Trophoblast cell (in vitro differentiated cells and primary cell): ENCODE measurements around the gene NR1I3.

ENCODE experiments used
- DNase-seq, 2 donors: peaks; one replicate each; pipeline ENCODE4 v3.0.0-alpha.2; 2016
- H2AFZ ChIP-seq: 2 replicates; pipeline ENCODE4 v1.6.1; 2013; ENCODE audit warnings: low read length, moderate library complexity, mild to moderate bottlenecking; ENCODE audit not compliant: insufficient read depth, poor library complexity
- H2AK5ac ChIP-seq: 2 replicates; pipeline ENCODE4 v1.6.1; 2013; ENCODE audit warnings: mild to moderate bottlenecking, low read length
- H2BK120ac ChIP-seq: 2 replicates; pipeline ENCODE4 v1.6.1; 2013; ENCODE audit warnings: low read length, mild to moderate bottlenecking, moderate library complexity; ENCODE audit not compliant: insufficient read depth, poor library complexity
- H2BK12ac ChIP-seq: 2 replicates; pipeline ENCODE4 v1.6.1; 2013; ENCODE audit warnings: mild to moderate bottlenecking, low read length, moderate library complexity
- H2BK5ac ChIP-seq: 2 replicates; pipeline ENCODE4 v1.6.1; 2013; ENCODE audit warnings: low read length, low read depth, moderate library complexity, mild to moderate bottlenecking; ENCODE audit not compliant: poor library complexity
- H3K14ac ChIP-seq: 2 replicates; pipeline ENCODE4 v1.6.1; 2013; ENCODE audit warnings: mild to moderate bottlenecking, low read length
- H3K18ac ChIP-seq: 2 replicates; pipeline ENCODE4 v1.6.1; 2013; ENCODE audit warnings: mild to moderate bottlenecking, low read length
- H3K23ac ChIP-seq: 2 replicates; pipeline ENCODE4 v1.6.1; 2013; ENCODE audit warnings: low read length
- H3K27ac ChIP-seq: 2 replicates; pipeline ENCODE4 v1.5.1; 2013; ENCODE audit warnings: low read depth, mild to moderate bottlenecking, inconsistent platforms, low read length, moderate library complexity
- H3K27me3 ChIP-seq: 2 replicates; pipeline ENCODE4 v1.6.1; 2013; ENCODE audit warnings: inconsistent platforms, mild to moderate bottlenecking, low read length, moderate library complexity; ENCODE audit not compliant: insufficient read depth
- H3K36me3 ChIP-seq, 2 experiments: 1 replicate in 1 of 2; 2 replicates in 1 of 2; pipeline ENCODE4 v1.6.1; 2013; ENCODE audit warnings: low read length in 2 of 2, mild to moderate bottlenecking in 2 of 2, moderate library complexity in 1 of 2; ENCODE audit not compliant: insufficient read depth in 2 of 2, control insufficient read depth in 1 of 2
- H3K4ac ChIP-seq: 2 replicates; pipeline ENCODE4 v1.6.1; 2013; ENCODE audit warnings: low read depth, mild to moderate bottlenecking, low read length, moderate library complexity
- H3K4me1 ChIP-seq, 2 experiments: 1 replicate in 1 of 2; 2 replicates in 1 of 2; pipeline ENCODE4 v1.6.1; 2013; ENCODE audit warnings: low read length in 2 of 2, mild to moderate bottlenecking in 2 of 2, moderate library complexity in 1 of 2; ENCODE audit not compliant: insufficient read depth in 2 of 2, control insufficient read depth in 1 of 2
- H3K4me2 ChIP-seq: 2 replicates; pipeline ENCODE4 v1.6.1; 2013; ENCODE audit warnings: inconsistent platforms, mild to moderate bottlenecking, low read length, moderate library complexity
- H3K4me3 ChIP-seq: 2 replicates; pipeline ENCODE4 v1.5.1; 2013; ENCODE audit warnings: mild to moderate bottlenecking, low read depth, low read length, inconsistent platforms
- H3K79me1 ChIP-seq: one replicate; pipeline ENCODE4 v1.6.1; 2013; ENCODE audit warnings: low read length
- H3K79me2 ChIP-seq: 2 replicates; pipeline ENCODE4 v1.6.1; 2013; ENCODE audit warnings: low read length, mild to moderate bottlenecking; ENCODE audit not compliant: control insufficient read depth, insufficient read depth, poor library complexity
- H3K9ac ChIP-seq: 2 replicates; pipeline ENCODE4 v1.6.1; 2013; ENCODE audit warnings: mild to moderate bottlenecking, low read length
- H3K9me3 ChIP-seq: 2 replicates; pipeline ENCODE4 v1.6.1; 2013; ENCODE audit warnings: low read depth, mild to moderate bottlenecking, control low read depth, inconsistent platforms, low read length; ENCODE audit not compliant: insufficient read depth
- H4K12ac ChIP-seq: 2 replicates; pipeline ENCODE4 v1.6.1; 2013; ENCODE audit warnings: low read depth, mild to moderate bottlenecking, low read length, moderate library complexity
- H4K8ac ChIP-seq: 2 replicates; pipeline ENCODE4 v1.6.1; 2013; ENCODE audit warnings: low read depth, mild to moderate bottlenecking, low read length, moderate library complexity
- H4K91ac ChIP-seq: one replicate; pipeline ENCODE4 v1.6.1; 2013; ENCODE audit warnings: low read depth, mild to moderate bottlenecking, low read length, moderate library complexity
- WGBS: extraction: QIAGEN DNeasy Blood & Tissue Kit; methylation state at CpG from one replicate; pipeline ENCODE4 v1.1.7; 2013; ENCODE audit warnings: missing lambda C conversion rate; ENCODE audit not compliant: insufficient read length, insufficient coverage; ENCODE audit errors: extremely low coverage; 5-methylcytosine and 5-hydroxymethylcytosine counted together

NR1I3 gene

DNA sequence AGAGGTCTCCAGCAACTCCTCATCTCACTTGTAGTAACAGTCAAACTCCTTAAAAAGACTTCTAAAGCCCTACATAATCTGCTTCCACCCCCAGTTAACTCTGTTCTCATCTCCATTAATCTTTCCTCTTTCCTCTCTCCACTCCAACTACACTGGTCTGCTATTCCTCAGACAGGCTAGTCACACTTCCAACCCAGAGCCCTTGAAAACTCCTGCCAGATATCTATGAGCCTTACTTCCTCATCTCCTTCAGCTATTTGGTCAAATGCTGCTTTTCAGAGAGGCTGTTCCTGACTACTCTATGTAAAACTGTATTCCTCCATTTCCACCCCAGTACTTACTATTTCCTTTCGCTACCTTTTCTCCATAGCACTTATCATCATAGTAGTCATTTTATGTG, 45.0 kb upstream of the NR1I3 start:
- Histone ChIP-seq H3K9me3 (no peaks in the 10 kb centered on the region), H3K14ac (no peak overlapping the region), H3K27me3 (no peaks in the 10 kb centered on the region), H2BK120ac (no peak overlapping the region), H3K27ac (no peak overlapping the region), H2AFZ (no peak overlapping the region), H4K8ac (no peak overlapping the region), H2BK5ac (no peak overlapping the region), H3K79me2 (no peaks in the 10 kb centered on the region), H3K4me3 (no peak overlapping the region), H3K36me3 (no peaks in the 10 kb centered on the region), H3K9ac (no peak overlapping the region), H2BK12ac (no peak overlapping the region), H4K91ac (no peak overlapping the region), H3K18ac (no peak overlapping the region), H3K4me1 (no peaks in the 10 kb centered on the region), H2AK5ac (no peak overlapping the region), H3K79me1 (no peaks in the 10 kb centered on the region), H3K4ac (no peak overlapping the region), H3K23ac (no peak overlapping the region), H4K12ac (no peak overlapping the region), H3K4me2 (no peak overlapping the region)
- no CpG with 5 or more reads among the region's 1 CpG for WGBS
- no peak for DNase-seq

DNA sequence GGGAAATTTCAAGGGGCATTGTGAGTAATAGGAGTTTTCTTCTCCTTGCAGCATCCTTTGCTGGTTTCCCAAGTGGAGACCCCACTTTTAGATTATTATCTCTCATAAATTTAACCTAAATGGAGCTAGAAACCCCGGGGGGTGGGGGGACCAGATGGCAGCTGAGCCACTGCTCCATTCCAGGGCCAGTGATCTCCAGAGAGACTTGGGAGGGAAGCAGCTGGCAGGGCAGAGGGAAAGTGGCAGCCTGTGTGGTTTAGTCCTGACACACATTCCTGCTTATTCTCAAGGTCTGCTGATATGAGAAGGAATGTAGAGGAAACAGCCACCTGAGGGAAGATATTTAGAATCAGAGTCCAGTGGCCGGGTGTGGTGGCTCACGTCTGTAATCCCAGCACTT, 36.9 kb upstream of the NR1I3 start:
- H3K9ac ChIP-seq: no peak overlapping the region
- H3K27ac ChIP-seq: peak overlapping the region; percentile 43
- no peak overlapping the region for H3K4me3 ChIP-seq
- no peaks in the 10 kb centered on the region for H3K79me2 ChIP-seq
- no peak overlapping the region for H4K12ac ChIP-seq
- no peak overlapping the region for H2BK5ac ChIP-seq
- no peaks in the 10 kb centered on the region for H3K36me3 ChIP-seq
- H4K91ac ChIP-seq: no peak overlapping the region
- no peak overlapping the region for H3K4me2 ChIP-seq
- DNase-seq: peak; percentile 7 to 58
- peaks cover 8 to 14% of the 10 kb centered on the region in 2 experiments for H3K4me1 ChIP-seq
- H2BK12ac ChIP-seq: no peak overlapping the region
- H3K9me3 ChIP-seq: no peaks in the 10 kb centered on the region
- no peaks in the 10 kb centered on the region for H3K27me3 ChIP-seq
- H2AFZ ChIP-seq: no peak overlapping the region
- no CpG with 5 or more reads among the region's 3 CpGs for WGBS
- H2BK120ac ChIP-seq: no peak overlapping the region
- H3K23ac ChIP-seq: no peak overlapping the region
- H4K8ac ChIP-seq: peak overlapping the region; percentile 9
- H3K79me1 ChIP-seq: no peaks in the 10 kb centered on the region
- no peak overlapping the region for H3K4ac ChIP-seq
- no peak overlapping the region for H2AK5ac ChIP-seq
- no peak overlapping the region for H3K18ac ChIP-seq
- H3K14ac ChIP-seq: no peak overlapping the region

- H3K36me3 ChIP-seq: no peaks in the 10 kb centered on the region
- no peak overlapping the region for H3K9ac ChIP-seq
- H2AFZ ChIP-seq: no peak overlapping the region
- H3K79me2 ChIP-seq: no peaks in the 10 kb centered on the region
- no peak overlapping the region for H3K4ac ChIP-seq
- H3K9me3 ChIP-seq: no peaks in the 10 kb centered on the region
- H3K4me1 ChIP-seq: peaks cover 8 to 14% of the 10 kb centered on the region in 2 experiments
- H3K23ac ChIP-seq: no peak overlapping the region
- no peaks in the 10 kb centered on the region for H3K27me3 ChIP-seq
- no peak overlapping the region for H2BK12ac ChIP-seq
- H3K27ac ChIP-seq: no peak overlapping the region
- no peak overlapping the region for H3K14ac ChIP-seq
- no peak overlapping the region for H4K8ac ChIP-seq
- H3K4me2 ChIP-seq: no peak overlapping the region
- H2BK5ac ChIP-seq: no peak overlapping the region
- H4K91ac ChIP-seq: no peak overlapping the region
- no CpG with 5 or more reads among the region's 3 CpGs for whole genome bisulfite sequencing
- no peak overlapping the region for H3K18ac ChIP-seq
- no peak overlapping the region for H3K4me3 ChIP-seq
- peak; percentile 30 to 66 for DNase-seq
- no peaks in the 10 kb centered on the region for H3K79me1 ChIP-seq
- no peak overlapping the region for H4K12ac ChIP-seq
- H2BK120ac ChIP-seq: no peak overlapping the region
- H2AK5ac ChIP-seq: no peak overlapping the region
Observed at GRCh38 chr1:161273402-161273801, 35.4 kb upstream of the NR1I3 start.

- Histone ChIP-seq H3K79me1 (no peaks in the 10 kb centered on the region), H2AK5ac (no peak overlapping the region), H3K4me2 (no peak overlapping the region), H2BK5ac (no peak overlapping the region), H2AFZ (no peak overlapping the region), H4K91ac (no peak overlapping the region), H3K4me1 (no peaks in the 10 kb centered on the region), H3K14ac (no peak overlapping the region), H3K27me3 (no peaks in the 10 kb centered on the region), H2BK120ac (no peak overlapping the region), H3K23ac (no peak overlapping the region), H3K79me2 (no peaks in the 10 kb centered on the region), H3K36me3 (no peaks in the 10 kb centered on the region), H3K18ac (no peak overlapping the region), H3K4ac (no peak overlapping the region), H4K12ac (no peak overlapping the region), H4K8ac (no peak overlapping the region), H3K9ac (no peak overlapping the region), H3K9me3 (no peaks in the 10 kb centered on the region), H3K4me3 (no peak overlapping the region), H3K27ac (no peak overlapping the region), H2BK12ac (no peak overlapping the region)
- no CpG with 5 or more reads among the region's 3 CpGs for WGBS
- peak in 1 of 2 donors; percentile 35 for DNase-seq
Observed at GRCh38 chr1:161267321-161267720, 29.3 kb upstream of the NR1I3 start.
